ENCODE data around the gene PLXNA2. TPM values are rescaled to one million over a fixed set of nuclear protein-coding genes. Genes with fewer than 3 reads are reported as not detected.

The PLXNA2 gene
- total RNA-seq, 1 experiment from 2014 or later, result 0.89 TPM

GRCh38 chr1:208215393-208215792 lies 28.8 kb downstream of the PLXNA2 start:
- no peak overlapping the region for H3K4me2 ChIP-seq (ENCODE audit: low read length)
- no peak for ATAC-seq
- no TSS peak for BruUV-seq (replicated peaks)
- no peaks in the 10 kb centered on the region for H3K36me3 ChIP-seq (ENCODE audit: control insufficient read depth in 1 of 2, insufficient read depth in 2 of 2, low read length in 2 of 2)
- H3K79me2 ChIP-seq (ENCODE audit: insufficient read depth, low read length), result no peaks in the 10 kb centered on the region
- H3K27me3 ChIP-seq (ENCODE audit: insufficient read depth, low read length), result 0 out of 2 replicates have a peak, but pooled peaks cover 9% of the 10 kb centered on the region
- H3K27ac ChIP-seq (ENCODE audit: low read depth, low read length), result no peak overlapping the region
- DNase-seq (ENCODE audit: low read depth, low spot score), result no peak
- H3K4me3 ChIP-seq (replicated peaks in 1 of 2; ENCODE audit: low read depth in 1 of 2, low read length in 2 of 2), result no peak overlapping the region
- no peak overlapping the region for H2AFZ ChIP-seq (ENCODE audit: low read depth, low read length, poor library complexity, severe bottlenecking)
- H3K9ac ChIP-seq (ENCODE audit: low read length), result no peak overlapping the region
- TF ChIP-seq CTCF (IDR thresholded peaks at IDR 0.05 in 2 of 3, conservative IDR thresholded peaks at IDR 0.05 in 1 of 3; ENCODE audit: borderline replicate concordance in 1 of 3, insufficient read depth in 1 of 3, low read depth in 2 of 3, low read length in 2 of 3) (no peak), EZH2phosphoT487 (IDR thresholded peaks at IDR 0.05; ENCODE audit: borderline replicate concordance) (no peak), SIN3A (IDR thresholded peaks at IDR 0.05; ENCODE audit: low read depth) (no peak), ZFX (IDR thresholded peaks at IDR 0.05) (no peak)
- no peaks in the 10 kb centered on the region for H4K20me1 ChIP-seq (ENCODE audit: insufficient read depth)
- CTCF ChIA-PET, result no interaction called here
- no peaks in the 10 kb centered on the region for H3K9me3 ChIP-seq (ENCODE audit: control insufficient read depth in 1 of 2, insufficient read depth in 1 of 2, low read depth in 1 of 2, low read length in 2 of 2)
- no peaks in the 10 kb centered on the region for H3K9me2 ChIP-seq (ENCODE audit: insufficient read depth)
- RAD21 ChIA-PET (ENCODE audit: low non-redundant PET in 1 of 2, low total read pairs in 2 of 2, uncharacterized antibody in 2 of 2, unreplicated experiment in 2 of 2), result no interaction called here
- intact Hi-C loops (cut with micrococcal nuclease), result no loop called here
- POLR2A ChIA-PET, result no interaction called here
- peaks cover 0 to 7% of the 10 kb centered on the region in 2 experiments; a peak in 1 of 4 replicates for H3K4me1 ChIP-seq (ENCODE audit: control insufficient read depth in 1 of 2, insufficient read depth in 2 of 2, low read length in 2 of 2)

GRCh38 chr1:208213786-208214185 lies 30.4 kb downstream of the PLXNA2 start:
- intact Hi-C loops (cut with micrococcal nuclease), result no loop called here
- no TSS peak for BruUV-seq (replicated peaks)
- Histone ChIP-seq H2AFZ (ENCODE audit: low read depth, low read length, poor library complexity, severe bottlenecking) (no peak overlapping the region), H3K27me3 (ENCODE audit: insufficient read depth, low read length) (0 out of 2 replicates have a peak, but pooled peaks cover 9% of the 10 kb centered on the region), H3K9me3 (ENCODE audit: control insufficient read depth in 1 of 2, insufficient read depth in 1 of 2, low read depth in 1 of 2, low read length in 2 of 2) (no peaks in the 10 kb centered on the region), H3K9ac (ENCODE audit: low read length) (no peak overlapping the region), H3K9me2 (ENCODE audit: insufficient read depth) (no peaks in the 10 kb centered on the region), H3K4me3 (replicated peaks in 1 of 2; ENCODE audit: low read depth in 1 of 2, low read length in 2 of 2) (no peak overlapping the region), H3K27ac (ENCODE audit: low read depth, low read length) (no peak overlapping the region), H3K79me2 (ENCODE audit: insufficient read depth, low read length) (no peaks in the 10 kb centered on the region), H3K36me3 (ENCODE audit: control insufficient read depth in 1 of 2, insufficient read depth in 2 of 2, low read length in 2 of 2) (no peaks in the 10 kb centered on the region), H4K20me1 (ENCODE audit: insufficient read depth) (no peaks in the 10 kb centered on the region), H3K4me2 (ENCODE audit: low read length) (no peak overlapping the region), H3K4me1 (ENCODE audit: control insufficient read depth in 1 of 2, insufficient read depth in 2 of 2, low read length in 2 of 2) (no peaks in the 10 kb centered on the region)
- ATAC-seq (no peak), DNase-seq (ENCODE audit: low read depth, low spot score) (no peak)
- TF ChIP-seq ELF1 (IDR thresholded peaks at IDR 0.05; ENCODE audit: borderline replicate concordance, low read depth), result no peak
- POLR2A ChIA-PET, result no interaction called here
- CTCF ChIA-PET, result no interaction called here
- RAD21 ChIA-PET (ENCODE audit: low non-redundant PET in 1 of 2, low total read pairs in 2 of 2, uncharacterized antibody in 2 of 2, unreplicated experiment in 2 of 2), result no interaction called here

Data from HCT116 (cell line).